Keratinocyte (primary cell): ENCODE results near the gene ZNF653. TPM values are rescaled to one million over a fixed set of nuclear protein-coding genes. Genes with fewer than 3 reads are reported as not detected.
A peak's percentile ranks its signal among the peaks of the same experiment; 100 is the strongest.

Experiments used
- DNase-seq: peaks from one replicate; pipeline ENCODE4 v3.0.0-alpha.2; 2011; ENCODE audit warnings: low read depth, missing footprints, low spot score
- FAIRE-seq: peaks from 2 replicates; lab custom pipeline; 2011; peaks lifted over from hg19 to GRCh38; lab: Jason Lieb, UNC
- H2AFZ ChIP-seq: 2 replicates; pipeline ENCODE4 v1.6.0; 2012; ENCODE audit warnings: low read length, control low read depth, inconsistent platforms; ENCODE audit not compliant: control insufficient read depth
- H3K27ac ChIP-seq: 2 replicates; pipeline ENCODE4 v1.5.1; 2011; ENCODE audit warnings: low read length; ENCODE audit not compliant: control insufficient read depth, insufficient read depth
- H3K27me3 ChIP-seq: 3 replicates; pipeline ENCODE4 v1.6.0; 2011; ENCODE audit warnings: low read length; ENCODE audit not compliant: control insufficient read depth, insufficient read depth; ENCODE audit errors: extremely low read depth
- H3K36me3 ChIP-seq, 2 experiments: 2 replicates in 1 of 2; 3 replicates in 1 of 2; pipeline ENCODE4 v1.5.1; 2011; ENCODE audit warnings: low read length in 2 of 2, mild to moderate bottlenecking in 1 of 2; ENCODE audit not compliant: control insufficient read depth in 2 of 2, insufficient read depth in 2 of 2; ENCODE audit errors: extremely low read depth in 1 of 2
- H3K4me1 ChIP-seq: 3 replicates; pipeline ENCODE4 v1.5.1; 2011; ENCODE audit warnings: low read length; ENCODE audit not compliant: control insufficient read depth, insufficient read depth; ENCODE audit errors: extremely low read depth
- H3K4me2 ChIP-seq: 3 replicates; pipeline ENCODE4 v1.6.0; 2011; ENCODE audit warnings: low read depth, low read length; ENCODE audit not compliant: control insufficient read depth, insufficient read depth; ENCODE audit errors: extremely low read depth
- H3K4me3 ChIP-seq, 3 experiments: fragments of 200-600 bp in 1 of 3; sonication (generic) in 1 of 3; 2 replicates in 2 of 3; 3 replicates in 1 of 3; pipeline ENCODE4 v1.5.1; 2011 to 2016; ENCODE audit warnings: low read length in 3 of 3, mild to moderate bottlenecking in 3 of 3, control low read depth in 2 of 3, inconsistent platforms in 1 of 3, low read depth in 1 of 3, mixed read lengths in 1 of 3, mixed run types in 1 of 3, moderate library complexity in 1 of 3; ENCODE audit not compliant: control insufficient read depth in 2 of 3, insufficient read depth in 2 of 3; ENCODE audit errors: extremely low read depth in 1 of 3
- H3K79me2 ChIP-seq: 2 replicates; pipeline ENCODE4 v1.6.0; 2012; ENCODE audit warnings: low read length; ENCODE audit not compliant: control insufficient read depth, insufficient read depth
- H3K9ac ChIP-seq: 3 replicates; pipeline ENCODE4 v1.6.0; 2011; ENCODE audit warnings: low read length; ENCODE audit not compliant: control insufficient read depth, insufficient read depth; ENCODE audit errors: extremely low read depth
- H3K9me1 ChIP-seq: 3 replicates; pipeline ENCODE4 v1.6.0; 2011; ENCODE audit warnings: low read length; ENCODE audit not compliant: control insufficient read depth, insufficient read depth; ENCODE audit errors: extremely low read depth
- H3K9me3 ChIP-seq: 2 replicates; pipeline ENCODE4 v1.5.1; 2012; ENCODE audit warnings: low read depth, low read length; ENCODE audit not compliant: control insufficient read depth
- H4K20me1 ChIP-seq: 3 replicates; pipeline ENCODE4 v1.6.0; 2011; ENCODE audit warnings: low read length; ENCODE audit not compliant: control insufficient read depth, insufficient read depth; ENCODE audit errors: extremely low read depth
- EZH2 ChIP-seq: IDR thresholded peaks from one replicate; pipeline ENCODE4 v1.6.1; 2012; ENCODE audit warnings: inconsistent platforms, mild to moderate bottlenecking, low read length, moderate library complexity
- dilution Hi-C: fragments of 300-500 bp; cut with MboI; formaldehyde crosslinking; loops from one replicate; pipeline ENCODE4 v1.7.0; 2020; ENCODE audit warnings: low sequenced_read_pairs; ENCODE audit not compliant: extremely low pct_ligation_motif_present
- polyA plus RNA-seq, 5 experiments: library from polyadenylated mRNA; depleted of rRNA in 3 of 5; stranded (reverse) in 3 of 5; stranded (forward) in 1 of 5; unstranded in 1 of 5; fragments of >200 nt; gene quantifications; 1 replicate in 1 of 5; 2 replicates in 3 of 5; 3 replicates in 1 of 5; pipeline versions ENCODE4 v1.2.1 to v1.2.3, GENCODE V29; 2011 to 2012; ENCODE audit warnings: missing spikeins in 2 of 5, low read depth in 1 of 5, low replicate concordance in 1 of 5
- TF ChIP-seq, protein P1 (sequence below), 3 experiments: IDR thresholded peaks in 1 of 3; conservative IDR thresholded peaks in 1 of 3; optimal IDR thresholded peaks in 1 of 3; 2 replicates in 2 of 3; 3 replicates in 1 of 3; pipeline versions ENCODE3 to v1.5.1; 2011; ENCODE audit warnings: low read length in 3 of 3, mild to moderate bottlenecking in 3 of 3, moderate library complexity in 2 of 3, control low read depth in 1 of 3, inconsistent platforms in 1 of 3; ENCODE audit not compliant: insufficient read depth in 2 of 3; ENCODE audit errors: extremely low read depth in 1 of 3

Gene ZNF653
- polyA plus RNA-seq, 1 donor (not counting 4 experiments of a cell fraction or from before 2014, with no cell fraction given): 3.8 TPM

DNA sequence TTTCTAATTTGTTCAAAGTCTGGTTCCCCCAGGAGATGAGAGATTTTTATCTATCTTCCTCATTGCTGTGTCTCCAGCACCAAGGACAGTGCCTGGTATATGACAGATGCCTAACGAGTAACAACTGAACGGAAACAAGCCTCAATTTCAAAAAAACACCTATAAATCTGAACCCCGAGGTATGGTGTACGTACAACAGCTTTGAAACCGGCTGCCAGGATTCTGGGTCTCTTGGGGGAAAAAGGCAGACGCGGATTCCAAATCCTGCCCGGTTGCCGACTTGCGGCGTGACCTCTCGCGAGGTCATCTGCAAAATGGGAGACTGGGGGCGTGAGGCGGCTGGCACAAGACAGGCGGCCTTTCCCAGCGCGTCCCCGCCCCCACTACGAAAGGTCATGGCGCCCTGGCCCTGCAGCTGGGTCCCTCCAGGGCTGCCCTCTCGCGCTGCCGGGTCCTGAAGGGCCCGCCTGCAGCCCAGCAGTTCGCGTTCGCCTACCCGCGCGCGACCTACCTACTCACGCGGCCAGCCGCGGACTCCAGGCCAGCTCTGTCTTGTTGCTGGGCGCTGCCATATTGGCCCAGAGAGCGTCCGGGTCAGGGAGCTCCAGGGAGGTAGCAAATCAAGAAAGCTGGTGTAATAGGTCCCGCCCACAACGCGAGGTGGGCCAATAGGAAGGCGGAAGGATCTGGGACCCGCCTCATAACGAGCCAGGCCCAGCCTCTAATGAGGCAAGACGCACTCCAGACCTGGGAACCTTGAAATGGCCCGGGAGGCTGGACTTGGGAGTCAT, 23.1 kb upstream of the ZNF653 start, which contains the start of gene ECSIT:
Gene ECSIT (minus strand): TSS at position 584 of the 791 bp plus-strand sequence. CDS start 9,964 bp downstream, outside the sequence.
- peak within 1 kb of the TSS; percentile 89 for H3K9ac ChIP-seq
- H3K4me2 ChIP-seq: peak within 1 kb of the TSS; percentile 83
- no peaks in the 10 kb centered on the region for H3K27me3 ChIP-seq
- no peaks in the 10 kb centered on the region for H3K36me3 ChIP-seq
- dilution Hi-C loops: no loop called here
- H3K9me1 ChIP-seq: peaks cover 3% of the 10 kb centered on the region
- H4K20me1 ChIP-seq: no peaks in the 10 kb centered on the region
- DNase-seq (peak; percentile 93), FAIRE-seq (peak; percentile 67)
- H3K79me2 ChIP-seq: peaks cover 10% of the 10 kb centered on the region
- H3K4me1 ChIP-seq: peaks cover 21% of the 10 kb centered on the region
- H3K27ac ChIP-seq: peak within 1 kb of the TSS; percentile 86
- TF ChIP-seq EZH2: no peak
- TF ChIP-seq, protein P1, sequence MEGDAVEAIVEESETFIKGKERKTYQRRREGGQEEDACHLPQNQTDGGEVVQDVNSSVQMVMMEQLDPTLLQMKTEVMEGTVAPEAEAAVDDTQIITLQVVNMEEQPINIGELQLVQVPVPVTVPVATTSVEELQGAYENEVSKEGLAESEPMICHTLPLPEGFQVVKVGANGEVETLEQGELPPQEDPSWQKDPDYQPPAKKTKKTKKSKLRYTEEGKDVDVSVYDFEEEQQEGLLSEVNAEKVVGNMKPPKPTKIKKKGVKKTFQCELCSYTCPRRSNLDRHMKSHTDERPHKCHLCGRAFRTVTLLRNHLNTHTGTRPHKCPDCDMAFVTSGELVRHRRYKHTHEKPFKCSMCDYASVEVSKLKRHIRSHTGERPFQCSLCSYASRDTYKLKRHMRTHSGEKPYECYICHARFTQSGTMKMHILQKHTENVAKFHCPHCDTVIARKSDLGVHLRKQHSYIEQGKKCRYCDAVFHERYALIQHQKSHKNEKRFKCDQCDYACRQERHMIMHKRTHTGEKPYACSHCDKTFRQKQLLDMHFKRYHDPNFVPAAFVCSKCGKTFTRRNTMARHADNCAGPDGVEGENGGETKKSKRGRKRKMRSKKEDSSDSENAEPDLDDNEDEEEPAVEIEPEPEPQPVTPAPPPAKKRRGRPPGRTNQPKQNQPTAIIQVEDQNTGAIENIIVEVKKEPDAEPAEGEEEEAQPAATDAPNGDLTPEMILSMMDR (optimal IDR thresholded peaks at IDR 0.05 in 1 of 3, IDR thresholded peaks at IDR 0.05 in 1 of 3, conservative IDR thresholded peaks at IDR 0.05 in 1 of 3; ENCODE audit: extremely low read depth in 1 of 3, insufficient read depth in 2 of 3, low read length in 3 of 3): no peak
- peak within 1 kb of the TSS; percentile 76 to 97 (median 94) for H3K4me3 ChIP-seq
- no peaks in the 10 kb centered on the region for H3K9me3 ChIP-seq
- peak within 1 kb of the TSS; percentile 82 for H2AFZ ChIP-seq

DNA sequence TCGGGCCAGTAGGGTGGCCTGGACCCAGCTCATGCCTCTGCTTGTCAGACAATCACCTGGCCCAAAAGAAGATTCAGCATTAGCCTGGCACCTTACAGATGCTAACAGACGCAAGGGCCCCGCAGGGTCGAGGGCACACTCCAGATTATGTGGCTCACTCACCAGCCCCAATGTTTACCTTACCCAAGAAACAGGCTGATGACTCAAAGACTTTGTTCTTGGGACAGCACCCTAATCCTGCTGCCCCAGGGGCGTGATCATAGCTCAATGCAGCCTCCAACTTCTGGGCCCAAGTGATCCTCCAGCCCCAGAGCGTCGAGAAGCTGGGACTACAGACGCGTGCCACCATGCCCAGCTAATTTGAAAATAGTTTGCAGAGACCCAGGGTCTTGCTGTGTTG, 13.5 kb upstream of the ZNF653 start:
- FAIRE-seq (no peak), DNase-seq (no peak)
- dilution Hi-C loops: no loop called here

More for the DNA sequence above, 13.5 kb upstream of the ZNF653 start:
- Histone ChIP-seq H3K36me3 (peaks cover 0 to 3% of the 10 kb centered on the region in 2 experiments), H3K9me1 (no peaks in the 10 kb centered on the region), H2AFZ (no peak overlapping the region), H3K9ac (no peak overlapping the region), H3K27ac (no peak overlapping the region), H3K79me2 (no peaks in the 10 kb centered on the region), H3K4me3 (no peak overlapping the region), H3K4me1 (no peaks in the 10 kb centered on the region), H3K4me2 (no peak overlapping the region), H3K9me3 (no peaks in the 10 kb centered on the region), H3K27me3 (no peaks in the 10 kb centered on the region), H4K20me1 (no peaks in the 10 kb centered on the region)
- TF ChIP-seq EZH2: no peak
- TF ChIP-seq, protein P1 (optimal IDR thresholded peaks at IDR 0.05 in 1 of 3, IDR thresholded peaks at IDR 0.05 in 1 of 3, conservative IDR thresholded peaks at IDR 0.05 in 1 of 3; ENCODE audit: extremely low read depth in 1 of 3, insufficient read depth in 2 of 3, low read length in 3 of 3): no peak
